ENCODE measurements around the gene IGSF3. TPM values are rescaled to one million over a fixed set of nuclear protein-coding genes. Genes with fewer than 3 reads are reported as not detected.

The IGSF3 gene
- total RNA-seq: 31.1 TPM

GRCh38 chr1:116667575-116668105 lies at the start of gene IGSF3:
IGSF3 (minus strand) TSS chr1:116667733; CDS start chr1:116666326, 1,407 bp downstream.
- DNase-seq (ENCODE audit: low spot score): peak; percentile 63

GRCh38 chr1:116717318-116717717 lies 49.8 kb upstream of the IGSF3 start:
- DNase-seq (ENCODE audit: low spot score): no peak

- no peak for DNase-seq (ENCODE audit: low spot score)
Measured at GRCh38 chr1:116716391-116716790, 48.9 kb upstream of the IGSF3 start.

GRCh38 chr1:116713474-116713873 lies 45.9 kb upstream of the IGSF3 start:
- DNase-seq (ENCODE audit: low spot score): no peak

GRCh38 chr1:116712510-116712909 lies 45.0 kb upstream of the IGSF3 start:
- no peak for DNase-seq (ENCODE audit: low spot score)

- DNase-seq (ENCODE audit: low spot score): peak; percentile 25
Measured at GRCh38 chr1:116711263-116711840, 43.8 kb upstream of the IGSF3 start.

- DNase-seq (ENCODE audit: low spot score): peak; percentile 35
Measured at GRCh38 chr1:116710420-116711262, 43.1 kb upstream of the IGSF3 start.

- DNase-seq (ENCODE audit: low spot score): no peak
Measured at GRCh38 chr1:116709666-116710167, 42.2 kb upstream of the IGSF3 start.

- DNase-seq (ENCODE audit: low spot score): peak; percentile 40
Measured at GRCh38 chr1:116708255-116708900, 40.8 kb upstream of the IGSF3 start.

GRCh38 chr1:116706841-116707240 lies 39.3 kb upstream of the IGSF3 start:
- no peak for DNase-seq (ENCODE audit: low spot score)

GRCh38 chr1:116706123-116706522 lies 38.6 kb upstream of the IGSF3 start:
- no peak for DNase-seq (ENCODE audit: low spot score)

GRCh38 chr1:116704278-116704677 lies 36.7 kb upstream of the IGSF3 start:
- DNase-seq (ENCODE audit: low spot score): no peak

GRCh38 chr1:116699605-116700004 lies 32.1 kb upstream of the IGSF3 start:
- no peak for DNase-seq (ENCODE audit: low spot score)

GRCh38 chr1:116698244-116698595 lies 30.7 kb upstream of the IGSF3 start:
- DNase-seq (ENCODE audit: low spot score): no peak

GRCh38 chr1:116697548-116698243 lies 30.2 kb upstream of the IGSF3 start:
- DNase-seq (ENCODE audit: low spot score): no peak

- no peak for DNase-seq (ENCODE audit: low spot score)
Measured at GRCh38 chr1:116694524-116694923, 27.0 kb upstream of the IGSF3 start.

- no peak for DNase-seq (ENCODE audit: low spot score)
Measured at GRCh38 chr1:116693759-116694480, 26.4 kb upstream of the IGSF3 start.

- no peak for DNase-seq (ENCODE audit: low spot score)
Measured at GRCh38 chr1:116692879-116693278, 25.3 kb upstream of the IGSF3 start.

GRCh38 chr1:116690849-116691406 lies 23.4 kb upstream of the IGSF3 start:
- DNase-seq (ENCODE audit: low spot score): no peak

GRCh38 chr1:116690396-116690848 lies 22.9 kb upstream of the IGSF3 start:
- no peak for DNase-seq (ENCODE audit: low spot score)
